Testis (tissue), 2 donors: ENCODE data around the gene SELENOM.

Experiments
- POLR2A ChIP-seq: fragments of 450-650 bp; IDR thresholded peaks from one replicate; pipeline ENCODE4 v1.6.1; 2017; ENCODE audit warnings: antibody characterized with exemption, mild to moderate bottlenecking, moderate library complexity
- TF ChIP-seq, protein P1 (sequence below), 3 experiments: fragments of 450-650 bp in 2 of 3; fragments of 200-600 bp in 1 of 3; sonication (generic) in 1 of 3; IDR thresholded peaks; one replicate each; pipeline ENCODE4 v1.5.1; 2016 to 2019; ENCODE audit warnings: antibody characterized with exemption in 3 of 3, mild to moderate bottlenecking in 2 of 3, moderate library complexity in 1 of 3

DNA sequence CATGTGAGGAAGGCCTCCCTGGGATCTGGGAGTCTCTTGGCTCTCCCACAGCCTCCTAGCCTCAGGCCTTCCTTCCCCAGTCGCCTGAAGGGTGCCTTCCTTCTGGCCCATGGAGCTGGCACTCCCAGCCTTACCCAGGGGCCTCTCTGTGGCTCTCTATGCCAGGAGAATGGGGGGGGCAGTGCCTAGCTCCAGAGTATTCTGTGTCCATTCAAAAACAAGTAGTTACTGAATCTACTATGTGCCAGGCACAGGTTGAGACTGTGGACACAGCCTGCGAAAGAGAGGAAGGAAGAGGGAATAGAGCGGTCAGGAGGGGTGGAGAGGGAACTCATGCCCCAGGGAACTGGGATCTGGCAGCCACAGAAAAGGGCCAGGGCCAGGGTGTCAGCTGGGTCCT is 35.7 kb upstream of the SELENOM start:
- TF ChIP-seq, protein P1, sequence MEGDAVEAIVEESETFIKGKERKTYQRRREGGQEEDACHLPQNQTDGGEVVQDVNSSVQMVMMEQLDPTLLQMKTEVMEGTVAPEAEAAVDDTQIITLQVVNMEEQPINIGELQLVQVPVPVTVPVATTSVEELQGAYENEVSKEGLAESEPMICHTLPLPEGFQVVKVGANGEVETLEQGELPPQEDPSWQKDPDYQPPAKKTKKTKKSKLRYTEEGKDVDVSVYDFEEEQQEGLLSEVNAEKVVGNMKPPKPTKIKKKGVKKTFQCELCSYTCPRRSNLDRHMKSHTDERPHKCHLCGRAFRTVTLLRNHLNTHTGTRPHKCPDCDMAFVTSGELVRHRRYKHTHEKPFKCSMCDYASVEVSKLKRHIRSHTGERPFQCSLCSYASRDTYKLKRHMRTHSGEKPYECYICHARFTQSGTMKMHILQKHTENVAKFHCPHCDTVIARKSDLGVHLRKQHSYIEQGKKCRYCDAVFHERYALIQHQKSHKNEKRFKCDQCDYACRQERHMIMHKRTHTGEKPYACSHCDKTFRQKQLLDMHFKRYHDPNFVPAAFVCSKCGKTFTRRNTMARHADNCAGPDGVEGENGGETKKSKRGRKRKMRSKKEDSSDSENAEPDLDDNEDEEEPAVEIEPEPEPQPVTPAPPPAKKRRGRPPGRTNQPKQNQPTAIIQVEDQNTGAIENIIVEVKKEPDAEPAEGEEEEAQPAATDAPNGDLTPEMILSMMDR (IDR thresholded peaks at IDR 0.05) = no peak
- no peak for TF ChIP-seq POLR2A
